ENCODE measurements around the gene SPC24.
"Not testable (repeated sequence)": the region's sequence is repeated elsewhere in the genome, so short reads cannot be mapped to it uniquely, and the experiment has no call there.

The SPC24 gene

DNA sequence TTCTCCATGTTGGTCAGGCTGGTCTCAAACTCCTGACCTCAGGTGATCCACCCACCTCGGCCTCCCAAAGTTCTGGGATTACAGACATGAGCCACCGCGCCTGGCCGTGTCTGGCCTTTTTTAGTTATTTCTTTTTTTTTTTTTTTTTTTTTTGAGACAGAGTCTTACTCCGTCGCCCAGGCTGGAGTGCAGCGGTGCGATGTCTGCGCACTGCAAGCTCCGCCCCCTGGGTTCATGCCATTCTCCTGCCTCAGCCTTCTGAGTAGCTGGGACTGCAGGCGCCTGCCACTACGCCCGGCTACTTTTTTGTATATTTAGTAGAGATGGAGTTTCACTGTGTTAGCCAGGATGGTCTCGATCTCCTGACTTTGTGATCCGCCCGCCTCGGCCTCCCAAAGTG lies 33.6 kb downstream of the SPC24 start:
- H3K9ac ChIP-seq (ENCODE audit: low read depth, low read length); H3K4me1 ChIP-seq (ENCODE audit: control insufficient read depth, insufficient read depth, low read length); H3K4me3 ChIP-seq (ENCODE audit: low read depth, low read length); H3K27ac ChIP-seq (ENCODE audit: low read depth, low read length); H3K27me3 ChIP-seq (ENCODE audit: control insufficient read depth, insufficient read depth, low read length); H3K9me3 ChIP-seq (ENCODE audit: control insufficient read depth, insufficient read depth, low read length): not testable (repeated sequence)
- peaks cover 89% of the 10 kb centered on the region for H3K36me3 ChIP-seq (ENCODE audit: control insufficient read depth, insufficient read depth, low read length)

DNA sequence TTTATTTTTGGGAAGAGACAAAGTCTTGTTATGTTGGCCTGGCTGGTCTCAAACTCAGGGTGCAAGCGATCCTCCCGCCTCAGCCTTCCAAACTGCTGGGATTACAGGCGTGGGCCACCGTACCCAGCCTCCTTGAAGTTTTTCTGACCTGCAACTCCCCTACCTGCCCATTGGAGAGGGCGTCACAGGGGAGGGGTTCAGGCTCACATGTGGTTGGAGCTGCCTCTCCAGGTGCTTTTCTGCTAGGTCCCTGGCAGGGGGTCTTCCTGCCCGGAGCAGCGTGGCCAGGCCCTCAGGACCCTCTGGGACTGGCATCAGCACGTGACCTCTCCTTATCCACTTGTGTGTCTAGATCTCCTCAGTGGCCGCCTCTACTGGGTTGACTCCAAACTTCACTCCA lies 39.1 kb downstream of the SPC24 start:
- Histone ChIP-seq H3K4me1 (ENCODE audit: control insufficient read depth, insufficient read depth, low read length) (no peaks in the 10 kb centered on the region), H3K4me3 (ENCODE audit: low read depth, low read length) (no peak overlapping the region), H3K27ac (ENCODE audit: low read depth, low read length) (no peak overlapping the region), H3K9me3 (ENCODE audit: control insufficient read depth, insufficient read depth, low read length) (no peaks in the 10 kb centered on the region), H3K9ac (ENCODE audit: low read depth, low read length) (no peak overlapping the region), H3K27me3 (ENCODE audit: control insufficient read depth, insufficient read depth, low read length) (no peaks in the 10 kb centered on the region), H3K36me3 (ENCODE audit: control insufficient read depth, insufficient read depth, low read length) (peaks cover 97% of the 10 kb centered on the region)

DNA sequence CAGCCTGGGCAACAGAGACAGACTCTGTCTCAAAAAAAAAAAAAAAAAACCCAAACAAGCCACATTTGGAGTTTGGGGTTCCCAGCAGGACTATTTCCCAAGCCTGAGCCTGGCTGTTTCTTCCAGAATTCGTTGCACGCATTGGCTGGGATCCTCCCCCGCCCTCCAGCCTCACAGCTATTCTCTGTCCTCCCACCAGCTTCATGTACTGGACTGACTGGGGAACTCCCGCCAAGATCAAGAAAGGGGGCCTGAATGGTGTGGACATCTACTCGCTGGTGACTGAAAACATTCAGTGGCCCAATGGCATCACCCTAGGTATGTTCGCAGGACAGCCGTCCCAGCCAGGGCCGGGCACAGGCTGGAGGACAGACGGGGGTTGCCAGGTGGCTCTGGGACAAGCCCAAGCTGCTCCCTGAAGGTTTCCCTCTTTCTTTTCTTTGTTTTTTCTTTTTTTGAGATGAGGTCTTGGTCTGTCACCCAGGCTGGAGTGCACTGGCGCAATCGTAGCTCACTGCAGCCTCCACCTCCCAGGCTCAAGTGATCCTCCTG lies 39.6 kb downstream of the SPC24 start:
- Histone ChIP-seq H3K9me3 (ENCODE audit: control insufficient read depth, insufficient read depth, low read length) (no peaks in the 10 kb centered on the region), H3K4me3 (ENCODE audit: low read depth, low read length) (no peak overlapping the region), H3K27ac (ENCODE audit: low read depth, low read length) (no peak overlapping the region), H3K4me1 (ENCODE audit: control insufficient read depth, insufficient read depth, low read length) (no peaks in the 10 kb centered on the region), H3K27me3 (ENCODE audit: control insufficient read depth, insufficient read depth, low read length) (no peaks in the 10 kb centered on the region), H3K9ac (ENCODE audit: low read depth, low read length) (no peak overlapping the region), H3K36me3 (ENCODE audit: control insufficient read depth, insufficient read depth, low read length) (peaks cover 97% of the 10 kb centered on the region)

DNA sequence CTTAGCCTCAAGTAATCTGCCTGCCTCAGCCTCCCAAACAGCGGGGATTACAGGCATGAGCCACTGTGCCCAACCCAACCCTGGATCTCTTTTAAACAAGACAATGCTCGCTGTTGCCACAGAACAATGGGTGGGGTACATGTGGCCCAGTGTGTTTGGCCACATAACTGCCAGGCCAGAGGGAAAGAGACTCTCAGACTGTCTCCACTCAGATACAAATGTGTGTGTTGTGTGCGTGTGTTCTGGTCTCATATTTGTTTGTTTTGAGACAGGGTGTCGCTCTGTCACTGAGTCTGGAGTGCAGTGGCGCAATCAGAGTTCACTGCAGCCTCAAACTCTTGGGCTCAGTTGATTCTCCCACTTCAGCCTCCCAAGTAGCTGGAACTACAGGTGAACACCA lies 40.5 kb downstream of the SPC24 start:
- Histone ChIP-seq H3K36me3 (ENCODE audit: control insufficient read depth, insufficient read depth, low read length) (peaks cover 96% of the 10 kb centered on the region), H3K9me3 (ENCODE audit: control insufficient read depth, insufficient read depth, low read length) (no peaks in the 10 kb centered on the region), H3K4me3 (ENCODE audit: low read depth, low read length) (no peak overlapping the region), H3K27me3 (ENCODE audit: control insufficient read depth, insufficient read depth, low read length) (no peaks in the 10 kb centered on the region), H3K4me1 (ENCODE audit: control insufficient read depth, insufficient read depth, low read length) (no peaks in the 10 kb centered on the region), H3K27ac (ENCODE audit: low read depth, low read length) (no peak overlapping the region), H3K9ac (ENCODE audit: low read depth, low read length) (no peak overlapping the region)

DNA sequence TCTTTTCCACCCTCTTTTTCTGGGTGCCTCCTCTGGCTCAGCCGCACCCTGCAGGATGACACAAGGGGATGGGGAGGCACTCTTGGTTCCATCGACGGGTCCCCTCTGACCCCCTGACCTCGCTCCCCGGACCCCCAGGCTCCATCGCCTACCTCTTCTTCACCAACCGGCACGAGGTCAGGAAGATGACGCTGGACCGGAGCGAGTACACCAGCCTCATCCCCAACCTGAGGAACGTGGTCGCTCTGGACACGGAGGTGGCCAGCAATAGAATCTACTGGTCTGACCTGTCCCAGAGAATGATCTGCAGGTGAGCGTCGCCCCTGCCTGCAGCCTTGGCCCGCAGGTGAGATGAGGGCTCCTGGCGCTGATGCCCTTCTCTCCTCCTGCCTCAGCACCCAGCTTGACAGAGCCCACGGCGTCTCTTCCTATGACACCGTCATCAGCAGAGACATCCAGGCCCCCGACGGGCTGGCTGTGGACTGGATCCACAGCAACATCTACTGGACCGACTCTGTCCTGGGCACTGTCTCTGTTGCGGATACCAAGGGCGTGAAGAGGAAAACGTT lies 42.4 kb downstream of the SPC24 start:
- H3K27me3 ChIP-seq (ENCODE audit: control insufficient read depth, insufficient read depth, low read length): no peaks in the 10 kb centered on the region
- no peaks in the 10 kb centered on the region for H3K9me3 ChIP-seq (ENCODE audit: control insufficient read depth, insufficient read depth, low read length)
- H3K4me1 ChIP-seq (ENCODE audit: control insufficient read depth, insufficient read depth, low read length): no peaks in the 10 kb centered on the region
- H3K36me3 ChIP-seq (ENCODE audit: control insufficient read depth, insufficient read depth, low read length): peaks cover 99% of the 10 kb centered on the region
- H3K4me3 ChIP-seq (ENCODE audit: low read depth, low read length): no peak overlapping the region
- no peak overlapping the region for H3K9ac ChIP-seq (ENCODE audit: low read depth, low read length)
- H3K27ac ChIP-seq (ENCODE audit: low read depth, low read length): no peak overlapping the region

DNA sequence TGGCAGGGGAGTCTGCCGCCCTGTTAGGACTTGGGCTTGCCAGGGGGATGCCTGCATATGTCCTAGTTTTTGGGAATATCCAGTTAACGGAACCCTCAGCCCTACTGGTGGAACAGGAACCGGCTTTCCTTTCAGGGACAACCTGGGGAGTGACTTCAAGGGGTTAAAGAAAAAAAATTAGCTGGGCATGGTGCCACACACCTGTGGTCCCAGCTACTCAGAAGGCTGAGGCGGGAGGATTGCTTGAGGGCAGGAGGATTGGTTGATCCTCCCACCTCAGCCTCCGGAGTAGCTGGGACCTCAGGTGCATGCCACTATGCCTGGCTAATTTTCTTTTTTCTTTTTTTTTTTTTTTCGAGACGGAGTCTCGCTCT lies 43.8 kb downstream of the SPC24 start:
- Histone ChIP-seq H3K27me3 (ENCODE audit: control insufficient read depth, insufficient read depth, low read length) (no peaks in the 10 kb centered on the region), H3K9me3 (ENCODE audit: control insufficient read depth, insufficient read depth, low read length) (no peaks in the 10 kb centered on the region), H3K4me1 (ENCODE audit: control insufficient read depth, insufficient read depth, low read length) (no peaks in the 10 kb centered on the region), H3K9ac (ENCODE audit: low read depth, low read length) (no peak overlapping the region), H3K27ac (ENCODE audit: low read depth, low read length) (no peak overlapping the region), H3K36me3 (ENCODE audit: control insufficient read depth, insufficient read depth, low read length) (peaks cover 97% of the 10 kb centered on the region), H3K4me3 (ENCODE audit: low read depth, low read length) (no peak overlapping the region)

DNA sequence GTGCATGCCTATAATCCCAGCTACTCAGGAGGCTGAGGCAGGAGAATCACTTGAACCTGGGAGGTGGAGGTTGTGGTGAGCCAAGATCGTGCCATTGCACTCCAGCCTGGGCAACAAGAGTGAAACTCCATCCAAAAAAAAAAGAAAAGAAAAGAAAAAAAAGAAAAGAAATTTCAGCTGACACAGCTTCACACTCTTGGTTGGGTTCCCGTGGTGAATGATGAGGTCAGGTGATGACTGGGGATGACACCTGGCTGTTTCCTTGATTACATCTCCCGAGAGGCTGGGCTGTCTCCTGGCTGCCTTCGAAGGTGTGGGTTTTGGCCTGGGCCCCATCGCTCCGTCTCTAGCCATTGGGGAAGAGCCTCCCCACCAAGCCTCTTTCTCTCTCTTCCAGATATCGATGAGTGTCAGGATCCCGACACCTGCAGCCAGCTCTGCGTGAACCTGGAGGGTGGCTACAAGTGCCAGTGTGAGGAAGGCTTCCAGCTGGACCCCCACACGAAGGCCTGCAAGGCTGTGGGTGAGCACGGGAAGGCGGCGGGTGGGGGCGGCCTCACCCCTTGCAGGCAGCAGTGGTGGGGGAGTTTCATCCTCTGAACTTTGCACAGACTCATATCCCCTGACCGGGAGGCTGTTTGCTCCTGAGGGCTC lies 44.3 kb downstream of the SPC24 start:
- H3K9me3 ChIP-seq (ENCODE audit: control insufficient read depth, insufficient read depth, low read length): no peaks in the 10 kb centered on the region
- peaks cover 97% of the 10 kb centered on the region for H3K36me3 ChIP-seq (ENCODE audit: control insufficient read depth, insufficient read depth, low read length)
- no peak overlapping the region for H3K9ac ChIP-seq (ENCODE audit: low read depth, low read length)
- no peak overlapping the region for H3K4me3 ChIP-seq (ENCODE audit: low read depth, low read length)
- no peaks in the 10 kb centered on the region for H3K27me3 ChIP-seq (ENCODE audit: control insufficient read depth, insufficient read depth, low read length)
- no peaks in the 10 kb centered on the region for H3K4me1 ChIP-seq (ENCODE audit: control insufficient read depth, insufficient read depth, low read length)
- no peak overlapping the region for H3K27ac ChIP-seq (ENCODE audit: low read depth, low read length)

DNA sequence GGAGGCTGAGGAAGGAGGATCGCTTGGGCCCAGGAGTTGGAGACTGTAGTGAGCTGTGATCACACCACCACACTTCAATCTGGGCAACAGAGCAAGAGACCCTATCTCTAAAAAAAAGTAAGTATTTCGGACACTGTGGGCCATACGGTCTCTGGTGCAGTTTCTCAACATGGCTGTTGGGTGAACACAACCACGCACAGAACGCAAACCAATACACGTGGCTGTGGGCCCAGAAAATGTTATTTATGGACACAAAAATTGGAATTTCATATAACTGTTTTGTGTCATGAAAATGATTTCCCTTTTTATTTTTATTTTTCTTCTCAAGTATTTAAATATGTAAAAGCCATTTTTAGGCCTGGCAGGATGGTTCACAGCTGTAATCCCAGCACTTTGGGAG lies 46.8 kb downstream of the SPC24 start:
- Histone ChIP-seq H3K4me1 (ENCODE audit: control insufficient read depth, insufficient read depth, low read length) (no peaks in the 10 kb centered on the region), H3K36me3 (ENCODE audit: control insufficient read depth, insufficient read depth, low read length) (peaks cover 95% of the 10 kb centered on the region), H3K9ac (ENCODE audit: low read depth, low read length) (no peak overlapping the region), H3K27me3 (ENCODE audit: control insufficient read depth, insufficient read depth, low read length) (no peaks in the 10 kb centered on the region), H3K4me3 (ENCODE audit: low read depth, low read length) (no peak overlapping the region), H3K27ac (ENCODE audit: low read depth, low read length) (no peak overlapping the region), H3K9me3 (ENCODE audit: control insufficient read depth, insufficient read depth, low read length) (no peaks in the 10 kb centered on the region)

DNA sequence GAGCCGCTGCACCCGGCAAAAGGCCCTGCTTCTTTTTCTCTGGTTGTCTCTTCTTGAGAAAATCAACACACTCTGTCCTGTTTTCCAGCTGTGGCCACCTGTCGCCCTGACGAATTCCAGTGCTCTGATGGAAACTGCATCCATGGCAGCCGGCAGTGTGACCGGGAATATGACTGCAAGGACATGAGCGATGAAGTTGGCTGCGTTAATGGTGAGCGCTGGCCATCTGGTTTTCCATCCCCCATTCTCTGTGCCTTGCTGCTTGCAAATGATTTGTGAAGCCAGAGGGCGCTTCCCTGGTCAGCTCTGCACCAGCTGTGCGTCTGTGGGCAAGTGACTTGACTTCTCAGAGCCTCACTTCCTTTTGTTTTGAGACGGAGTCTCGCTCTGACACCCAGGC lies 49.1 kb downstream of the SPC24 start:
- no peak overlapping the region for H3K9ac ChIP-seq (ENCODE audit: low read depth, low read length)
- H3K9me3 ChIP-seq (ENCODE audit: control insufficient read depth, insufficient read depth, low read length): no peaks in the 10 kb centered on the region
- H3K4me1 ChIP-seq (ENCODE audit: control insufficient read depth, insufficient read depth, low read length): no peaks in the 10 kb centered on the region
- no peak overlapping the region for H3K27ac ChIP-seq (ENCODE audit: low read depth, low read length)
- H3K4me3 ChIP-seq (ENCODE audit: low read depth, low read length): no peak overlapping the region
- no peaks in the 10 kb centered on the region for H3K27me3 ChIP-seq (ENCODE audit: control insufficient read depth, insufficient read depth, low read length)
- peaks cover 94% of the 10 kb centered on the region for H3K36me3 ChIP-seq (ENCODE audit: control insufficient read depth, insufficient read depth, low read length)

DNA sequence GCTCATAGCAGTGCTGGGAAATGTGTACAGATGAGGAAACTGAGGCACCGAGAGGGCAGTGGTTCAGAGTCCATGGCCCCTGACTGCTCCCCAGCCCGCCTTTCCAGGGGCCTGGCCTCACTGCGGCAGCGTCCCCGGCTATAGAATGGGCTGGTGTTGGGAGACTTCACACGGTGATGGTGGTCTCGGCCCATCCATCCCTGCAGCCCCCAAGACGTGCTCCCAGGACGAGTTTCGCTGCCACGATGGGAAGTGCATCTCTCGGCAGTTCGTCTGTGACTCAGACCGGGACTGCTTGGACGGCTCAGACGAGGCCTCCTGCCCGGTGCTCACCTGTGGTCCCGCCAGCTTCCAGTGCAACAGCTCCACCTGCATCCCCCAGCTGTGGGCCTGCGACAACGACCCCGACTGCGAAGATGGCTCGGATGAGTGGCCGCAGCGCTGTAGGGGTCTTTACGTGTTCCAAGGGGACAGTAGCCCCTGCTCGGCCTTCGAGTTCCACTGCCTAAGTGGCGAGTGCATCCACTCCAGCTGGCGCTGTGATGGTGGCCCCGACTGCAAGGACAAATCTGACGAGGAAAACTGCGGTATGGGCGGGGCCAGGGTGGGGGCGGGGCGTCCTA lies 50.5 kb downstream of the SPC24 start:
- H3K27ac ChIP-seq (ENCODE audit: low read depth, low read length): no peak overlapping the region
- H3K4me3 ChIP-seq (ENCODE audit: low read depth, low read length): no peak overlapping the region
- H3K9ac ChIP-seq (ENCODE audit: low read depth, low read length): no peak overlapping the region
- no peaks in the 10 kb centered on the region for H3K4me1 ChIP-seq (ENCODE audit: control insufficient read depth, insufficient read depth, low read length)
- peaks cover 93% of the 10 kb centered on the region for H3K36me3 ChIP-seq (ENCODE audit: control insufficient read depth, insufficient read depth, low read length)
- H3K9me3 ChIP-seq (ENCODE audit: control insufficient read depth, insufficient read depth, low read length): peaks cover 3% of the 10 kb centered on the region; the same call in 1 of the 2 replicates
- H3K27me3 ChIP-seq (ENCODE audit: control insufficient read depth, insufficient read depth, low read length): no peaks in the 10 kb centered on the region

DNA sequence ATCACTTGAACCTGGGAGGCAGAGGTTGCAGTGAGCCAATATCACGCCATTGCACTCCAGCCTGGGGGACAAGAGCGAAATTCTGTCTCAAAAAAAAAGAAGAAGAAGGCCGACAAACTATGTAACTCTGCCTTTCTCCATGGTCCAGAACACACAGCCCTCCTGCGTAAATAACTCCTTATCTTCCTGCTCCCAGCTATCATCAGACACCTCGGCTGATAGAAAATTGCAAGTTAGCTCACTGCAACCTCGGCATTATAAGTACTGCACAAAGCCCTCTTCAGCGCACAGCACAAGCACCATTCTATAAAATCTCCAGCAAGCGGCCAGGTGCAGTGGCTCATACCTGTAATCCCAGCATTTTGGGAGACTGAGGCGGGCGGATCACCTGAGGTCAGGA lies 51.9 kb downstream of the SPC24 start:
- peaks cover 92% of the 10 kb centered on the region for H3K36me3 ChIP-seq (ENCODE audit: control insufficient read depth, insufficient read depth, low read length)
- not testable (repeated sequence) for H3K27me3 ChIP-seq (ENCODE audit: control insufficient read depth, insufficient read depth, low read length); H3K4me3 ChIP-seq (ENCODE audit: low read depth, low read length); H3K9me3 ChIP-seq (ENCODE audit: control insufficient read depth, insufficient read depth, low read length); H3K27ac ChIP-seq (ENCODE audit: low read depth, low read length); H3K9ac ChIP-seq (ENCODE audit: low read depth, low read length); H3K4me1 ChIP-seq (ENCODE audit: control insufficient read depth, insufficient read depth, low read length)
